ENCODE results near the gene SLC11A2.

SLC11A2 gene

DNA sequence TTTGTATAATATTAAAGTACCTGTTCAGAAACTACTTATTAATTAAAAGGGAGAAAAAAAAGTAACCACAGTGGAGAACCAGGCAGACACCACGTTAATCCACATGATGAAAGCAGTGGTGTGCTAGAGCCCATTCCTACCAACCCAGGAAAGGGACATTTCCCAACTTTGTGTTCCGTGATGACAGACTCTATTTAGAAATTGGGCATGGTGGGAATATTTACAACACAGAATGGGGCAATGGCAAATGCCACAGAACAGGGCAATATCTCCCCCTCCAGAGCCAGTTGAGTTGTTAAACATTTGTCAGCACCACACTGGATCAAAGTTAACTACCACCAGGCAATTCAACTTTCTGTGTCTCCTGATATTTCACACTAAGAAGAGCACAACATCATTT lies 75.1 kb downstream of the SLC11A2 start:
- Histone ChIP-seq H3K23ac (ENCODE audit: low read length) (no peak overlapping the region), H4K8ac (ENCODE audit: low read depth, low read length) (no peak overlapping the region), H4K91ac (ENCODE audit: low read depth, low read length) (no peak overlapping the region), H2AFZ (ENCODE audit: insufficient read depth, low read length, poor library complexity) (no peak overlapping the region), H3K27me3 (ENCODE audit: insufficient read depth, low read length) (no peaks in the 10 kb centered on the region), H3K4me3 (ENCODE audit: low read depth, low read length) (no peak overlapping the region), H3K14ac (ENCODE audit: low read length) (no peak overlapping the region), H3K79me2 (ENCODE audit: control insufficient read depth, insufficient read depth, low read length, poor library complexity) (no peaks in the 10 kb centered on the region), H3K4me1 (ENCODE audit: control insufficient read depth in 1 of 2, insufficient read depth in 2 of 2, low read length in 2 of 2) (no peaks in the 10 kb centered on the region), H3K4ac (ENCODE audit: low read depth, low read length) (no peak overlapping the region), H2BK120ac (ENCODE audit: insufficient read depth, low read length, poor library complexity) (no peak overlapping the region), H2BK5ac (ENCODE audit: low read depth, low read length, poor library complexity) (no peak overlapping the region), H3K79me1 (ENCODE audit: low read length) (no peaks in the 10 kb centered on the region), H4K12ac (ENCODE audit: low read depth, low read length) (no peak overlapping the region), H2BK12ac (ENCODE audit: low read length) (no peak overlapping the region), H3K4me2 (ENCODE audit: low read length) (no peak overlapping the region), H3K18ac (ENCODE audit: low read length) (no peak overlapping the region), H3K36me3 (ENCODE audit: control insufficient read depth in 1 of 2, insufficient read depth in 2 of 2, low read length in 2 of 2) (no peaks in the 10 kb centered on the region), H3K9me3 (ENCODE audit: insufficient read depth, low read depth, low read length) (peaks cover 1% of the 10 kb centered on the region), H2AK5ac (ENCODE audit: low read length) (no peak overlapping the region), H3K27ac (ENCODE audit: low read depth, low read length) (no peak overlapping the region), H3K9ac (ENCODE audit: low read length) (no peak overlapping the region)
- DNase-seq, result no peak
- no CpG with 5 or more reads among the region's 2 CpGs for WGBS (ENCODE audit: extremely low coverage, insufficient coverage, insufficient read length)

DNA sequence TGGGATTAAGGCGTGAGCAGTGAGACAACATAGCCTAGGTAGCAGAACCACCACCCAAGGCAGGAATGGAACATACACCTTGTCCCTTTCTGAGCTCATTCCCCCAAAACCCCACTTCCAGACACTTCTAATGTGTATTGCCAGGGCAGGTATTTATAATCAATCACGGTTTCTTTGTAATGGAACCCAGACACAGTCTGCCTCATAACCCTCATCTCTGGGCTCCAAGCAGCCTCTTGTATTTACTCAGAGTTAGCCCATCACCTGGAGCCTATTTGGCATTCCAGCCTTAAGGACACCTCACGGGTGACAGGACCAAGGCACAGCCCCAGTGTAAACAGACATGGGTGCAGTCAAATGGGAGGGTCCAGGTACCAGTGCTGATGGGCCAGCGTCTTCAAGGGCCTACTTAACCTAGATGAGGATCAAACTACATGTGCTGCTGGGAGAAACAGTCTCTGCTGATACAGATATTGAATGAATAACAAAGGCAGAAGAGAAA lies 76.3 kb downstream of the SLC11A2 start:
- Histone ChIP-seq H2AFZ (ENCODE audit: insufficient read depth, low read length, poor library complexity) (no peak overlapping the region), H3K36me3 (ENCODE audit: control insufficient read depth in 1 of 2, insufficient read depth in 2 of 2, low read length in 2 of 2) (no peaks in the 10 kb centered on the region), H3K4me2 (ENCODE audit: low read length) (no peak overlapping the region), H3K23ac (ENCODE audit: low read length) (no peak overlapping the region), H4K91ac (ENCODE audit: low read depth, low read length) (no peak overlapping the region), H4K8ac (ENCODE audit: low read depth, low read length) (no peak overlapping the region), H2BK12ac (ENCODE audit: low read length) (peak overlapping the region; percentile 8), H2BK5ac (ENCODE audit: low read depth, low read length, poor library complexity) (no peak overlapping the region), H2BK120ac (ENCODE audit: insufficient read depth, low read length, poor library complexity) (no peak overlapping the region), H3K9me3 (ENCODE audit: insufficient read depth, low read depth, low read length) (peaks cover 1% of the 10 kb centered on the region), H3K27me3 (ENCODE audit: insufficient read depth, low read length) (no peaks in the 10 kb centered on the region), H2AK5ac (ENCODE audit: low read length) (no peak overlapping the region), H3K4me1 (ENCODE audit: control insufficient read depth in 1 of 2, insufficient read depth in 2 of 2, low read length in 2 of 2) (no peaks in the 10 kb centered on the region), H3K18ac (ENCODE audit: low read length) (no peak overlapping the region), H3K4ac (ENCODE audit: low read depth, low read length) (no peak overlapping the region), H3K9ac (ENCODE audit: low read length) (peak overlapping the region; percentile 51), H4K12ac (ENCODE audit: low read depth, low read length) (no peak overlapping the region), H3K79me1 (ENCODE audit: low read length) (no peaks in the 10 kb centered on the region), H3K4me3 (ENCODE audit: low read depth, low read length) (no peak overlapping the region), H3K79me2 (ENCODE audit: control insufficient read depth, insufficient read depth, low read length, poor library complexity) (no peaks in the 10 kb centered on the region), H3K27ac (ENCODE audit: low read depth, low read length) (no peak overlapping the region), H3K14ac (ENCODE audit: low read length) (no peak overlapping the region)
- WGBS (ENCODE audit: extremely low coverage, insufficient coverage, insufficient read length), result no CpG with 5 or more reads among the region's 4 CpGs
- DNase-seq, result no peak

DNA sequence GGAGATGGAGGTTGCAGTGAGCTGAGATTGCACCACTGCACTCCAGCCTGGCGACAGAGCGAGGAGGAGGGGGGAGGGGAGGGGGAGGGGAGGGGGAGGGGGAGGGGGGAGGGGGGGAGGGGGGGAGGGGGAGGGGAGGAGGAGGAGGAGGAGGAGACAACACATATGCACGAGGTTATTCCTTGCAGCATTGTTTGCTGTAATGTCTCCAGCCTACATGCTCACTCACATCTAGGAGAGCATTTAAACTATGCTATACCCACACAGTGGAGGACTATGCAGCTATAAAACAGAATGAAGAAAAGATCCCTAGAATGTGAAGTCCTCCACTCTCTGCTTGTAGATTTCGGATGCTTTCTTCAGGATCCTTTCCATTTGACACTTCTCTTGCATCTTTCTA lies 77.4 kb downstream of the SLC11A2 start:
- WGBS (ENCODE audit: extremely low coverage, insufficient coverage, insufficient read length), result no CpG with 5 or more reads among the region's 4 CpGs
- Histone ChIP-seq H3K14ac (ENCODE audit: low read length) (no peak overlapping the region), H3K23ac (ENCODE audit: low read length) (no peak overlapping the region), H3K27ac (ENCODE audit: low read depth, low read length) (no peak overlapping the region), H2AFZ (ENCODE audit: insufficient read depth, low read length, poor library complexity) (no peak overlapping the region), H4K8ac (ENCODE audit: low read depth, low read length) (no peak overlapping the region), H3K9me3 (ENCODE audit: insufficient read depth, low read depth, low read length) (peaks cover 1% of the 10 kb centered on the region), H3K9ac (ENCODE audit: low read length) (no peak overlapping the region), H3K36me3 (ENCODE audit: control insufficient read depth in 1 of 2, insufficient read depth in 2 of 2, low read length in 2 of 2) (no peaks in the 10 kb centered on the region), H3K4ac (ENCODE audit: low read depth, low read length) (no peak overlapping the region), H3K27me3 (ENCODE audit: insufficient read depth, low read length) (no peaks in the 10 kb centered on the region), H3K4me3 (ENCODE audit: low read depth, low read length) (no peak overlapping the region), H3K79me2 (ENCODE audit: control insufficient read depth, insufficient read depth, low read length, poor library complexity) (no peaks in the 10 kb centered on the region), H2BK12ac (ENCODE audit: low read length) (no peak overlapping the region), H3K18ac (ENCODE audit: low read length) (no peak overlapping the region), H2BK5ac (ENCODE audit: low read depth, low read length, poor library complexity) (no peak overlapping the region), H3K79me1 (ENCODE audit: low read length) (no peaks in the 10 kb centered on the region), H4K12ac (ENCODE audit: low read depth, low read length) (no peak overlapping the region), H2BK120ac (ENCODE audit: insufficient read depth, low read length, poor library complexity) (no peak overlapping the region), H2AK5ac (ENCODE audit: low read length) (no peak overlapping the region), H4K91ac (ENCODE audit: low read depth, low read length) (no peak overlapping the region), H3K4me2 (ENCODE audit: low read length) (no peak overlapping the region), H3K4me1 (ENCODE audit: control insufficient read depth in 1 of 2, insufficient read depth in 2 of 2, low read length in 2 of 2) (no peaks in the 10 kb centered on the region)
- peak in 1 of 2 donors; percentile 65 for DNase-seq

DNA sequence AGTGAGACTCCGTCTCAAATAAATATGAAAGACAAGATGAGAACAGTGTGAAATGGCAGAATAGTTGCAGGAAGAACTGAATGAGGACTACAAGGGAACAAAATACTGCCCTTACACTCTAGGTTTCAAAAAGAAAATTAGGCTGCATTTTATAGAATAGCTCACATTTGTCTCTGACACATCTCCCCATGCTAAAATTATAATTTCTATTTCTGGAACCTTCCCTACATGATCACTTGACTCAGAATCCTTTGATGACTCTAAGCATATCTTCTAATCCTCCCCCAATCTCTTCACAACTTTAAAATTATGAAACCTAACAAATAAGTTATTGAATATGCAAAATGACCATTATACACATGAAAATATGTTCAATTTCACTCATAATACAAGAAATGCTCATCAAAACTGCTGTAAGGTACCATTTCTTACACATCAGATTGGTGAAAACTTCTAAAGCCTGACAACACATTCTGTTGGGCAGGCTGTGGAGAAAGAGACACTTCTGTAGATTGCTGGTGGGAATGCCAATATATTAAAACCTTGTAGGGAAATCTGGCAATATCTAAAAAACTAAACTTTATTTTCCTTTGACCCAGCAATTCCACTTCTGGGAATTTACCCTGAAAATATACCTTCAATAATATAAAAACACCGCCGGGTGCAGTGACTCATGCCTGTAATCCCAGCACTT lies 78.1 kb downstream of the SLC11A2 start:
- Histone ChIP-seq H4K8ac (ENCODE audit: low read depth, low read length) (no peak overlapping the region), H3K27ac (ENCODE audit: low read depth, low read length) (no peak overlapping the region), H2BK120ac (ENCODE audit: insufficient read depth, low read length, poor library complexity) (no peak overlapping the region), H2AFZ (ENCODE audit: insufficient read depth, low read length, poor library complexity) (no peak overlapping the region), H3K18ac (ENCODE audit: low read length) (no peak overlapping the region), H3K4me3 (ENCODE audit: low read depth, low read length) (no peak overlapping the region), H2BK5ac (ENCODE audit: low read depth, low read length, poor library complexity) (no peak overlapping the region), H3K9me3 (ENCODE audit: insufficient read depth, low read depth, low read length) (peaks cover 1% of the 10 kb centered on the region), H4K12ac (ENCODE audit: low read depth, low read length) (no peak overlapping the region), H2AK5ac (ENCODE audit: low read length) (no peak overlapping the region), H3K14ac (ENCODE audit: low read length) (no peak overlapping the region), H3K36me3 (ENCODE audit: control insufficient read depth in 1 of 2, insufficient read depth in 2 of 2, low read length in 2 of 2) (no peaks in the 10 kb centered on the region), H3K4me1 (ENCODE audit: control insufficient read depth in 1 of 2, insufficient read depth in 2 of 2, low read length in 2 of 2) (no peaks in the 10 kb centered on the region), H3K23ac (ENCODE audit: low read length) (no peak overlapping the region), H3K9ac (ENCODE audit: low read length) (no peak overlapping the region), H3K79me1 (ENCODE audit: low read length) (no peaks in the 10 kb centered on the region), H3K4ac (ENCODE audit: low read depth, low read length) (no peak overlapping the region), H3K4me2 (ENCODE audit: low read length) (no peak overlapping the region), H4K91ac (ENCODE audit: low read depth, low read length) (no peak overlapping the region), H3K79me2 (ENCODE audit: control insufficient read depth, insufficient read depth, low read length, poor library complexity) (no peaks in the 10 kb centered on the region), H3K27me3 (ENCODE audit: insufficient read depth, low read length) (no peaks in the 10 kb centered on the region), H2BK12ac (ENCODE audit: low read length) (no peak overlapping the region)
- no peak for DNase-seq
- no CpG with 5 or more reads among the region's 3 CpGs for WGBS (ENCODE audit: extremely low coverage, insufficient coverage, insufficient read length)

Data from trophoblast cell (in vitro differentiated cells and primary cell).